ENCODE data around the gene MYO5B.

Gene MYO5B

DNA sequence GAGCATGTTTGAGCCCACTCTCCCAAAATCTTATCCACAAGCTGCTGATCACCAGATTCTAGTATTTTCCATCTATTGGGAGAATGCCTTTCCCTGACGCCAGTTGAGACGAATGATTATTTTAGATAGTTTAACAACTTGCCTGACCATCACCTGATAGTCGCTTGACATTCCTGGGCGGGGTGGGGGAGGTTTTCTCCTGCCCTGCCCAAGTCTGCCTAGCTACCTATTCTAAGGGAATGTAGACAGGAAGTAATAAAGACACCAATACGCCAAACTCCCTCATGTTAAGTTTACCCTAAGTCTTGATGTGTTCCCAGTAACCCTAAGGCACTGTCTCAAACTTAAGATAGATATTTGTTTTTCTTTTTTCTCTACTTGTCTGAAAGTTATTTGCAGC is 377.0 kb downstream of the MYO5B start:
- no peaks in the 10 kb centered on the region for H3K27me3 ChIP-seq (ENCODE audit: low read length)
- no peak overlapping the region for H3K9ac ChIP-seq (ENCODE audit: low read length)
- H4K20me1 ChIP-seq (ENCODE audit: low read depth, low read length) = no peaks in the 10 kb centered on the region
- H3K4me2 ChIP-seq (ENCODE audit: low read depth, low read length, poor library complexity, severe bottlenecking) = no peak overlapping the region
- H3F3A ChIP-seq (ENCODE audit: insufficient read depth) = no peaks in the 10 kb centered on the region
- H3K79me2 ChIP-seq (ENCODE audit: insufficient read depth, low read length) = peaks cover 4% of the 10 kb centered on the region
- H3K36me3 ChIP-seq (ENCODE audit: low read length) = no peaks in the 10 kb centered on the region
- TF ChIP-seq EZH2phosphoT487 (conservative IDR thresholded peaks at IDR 0.05; ENCODE audit: low read length) = no peak
- TF ChIP-seq, protein P1, sequence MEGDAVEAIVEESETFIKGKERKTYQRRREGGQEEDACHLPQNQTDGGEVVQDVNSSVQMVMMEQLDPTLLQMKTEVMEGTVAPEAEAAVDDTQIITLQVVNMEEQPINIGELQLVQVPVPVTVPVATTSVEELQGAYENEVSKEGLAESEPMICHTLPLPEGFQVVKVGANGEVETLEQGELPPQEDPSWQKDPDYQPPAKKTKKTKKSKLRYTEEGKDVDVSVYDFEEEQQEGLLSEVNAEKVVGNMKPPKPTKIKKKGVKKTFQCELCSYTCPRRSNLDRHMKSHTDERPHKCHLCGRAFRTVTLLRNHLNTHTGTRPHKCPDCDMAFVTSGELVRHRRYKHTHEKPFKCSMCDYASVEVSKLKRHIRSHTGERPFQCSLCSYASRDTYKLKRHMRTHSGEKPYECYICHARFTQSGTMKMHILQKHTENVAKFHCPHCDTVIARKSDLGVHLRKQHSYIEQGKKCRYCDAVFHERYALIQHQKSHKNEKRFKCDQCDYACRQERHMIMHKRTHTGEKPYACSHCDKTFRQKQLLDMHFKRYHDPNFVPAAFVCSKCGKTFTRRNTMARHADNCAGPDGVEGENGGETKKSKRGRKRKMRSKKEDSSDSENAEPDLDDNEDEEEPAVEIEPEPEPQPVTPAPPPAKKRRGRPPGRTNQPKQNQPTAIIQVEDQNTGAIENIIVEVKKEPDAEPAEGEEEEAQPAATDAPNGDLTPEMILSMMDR (IDR thresholded peaks at IDR 0.05; ENCODE audit: insufficient read depth, low read length, poor library complexity, severe bottlenecking) = no peak
- H3K27ac ChIP-seq (ENCODE audit: low read depth, low read length) = no peak overlapping the region
- H3K4me3 ChIP-seq (ENCODE audit: insufficient read depth, low read length, poor library complexity, severe bottlenecking) = no peak overlapping the region
- H2AFZ ChIP-seq (ENCODE audit: low read depth, low read length, severe bottlenecking) = no peak overlapping the region
- no peaks in the 10 kb centered on the region for H3K9me3 ChIP-seq (ENCODE audit: insufficient read depth, low read length)
- H3K9me2 ChIP-seq (replicated peaks; ENCODE audit: insufficient read depth, low read length) = no peaks in the 10 kb centered on the region

DNA sequence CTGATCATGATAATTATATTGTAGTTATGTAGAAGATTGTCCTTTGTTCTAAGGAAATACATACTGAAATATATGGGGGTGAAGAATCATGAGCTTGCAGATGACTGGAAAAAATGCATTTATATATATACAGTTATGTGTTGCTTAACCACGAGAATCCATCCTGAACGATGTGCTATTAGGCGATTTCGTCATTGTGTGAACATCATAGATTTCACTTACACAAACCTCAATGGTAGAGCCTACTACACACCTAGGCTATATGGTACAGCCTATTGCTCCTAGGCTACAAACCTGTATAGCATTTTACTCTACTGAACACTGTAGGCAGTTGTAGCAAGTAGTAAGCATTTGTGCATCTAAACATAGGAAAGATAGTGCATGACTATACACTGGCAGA is 379.0 kb downstream of the MYO5B start:
- Histone ChIP-seq H3K4me2 (ENCODE audit: low read depth, low read length, poor library complexity, severe bottlenecking) (no peak overlapping the region), H3K9me3 (ENCODE audit: insufficient read depth, low read length) (no peaks in the 10 kb centered on the region), H3K27ac (ENCODE audit: low read depth, low read length) (no peak overlapping the region), H4K20me1 (ENCODE audit: low read depth, low read length) (no peaks in the 10 kb centered on the region), H2AFZ (ENCODE audit: low read depth, low read length, severe bottlenecking) (no peak overlapping the region), H3K9ac (ENCODE audit: low read length) (no peak overlapping the region), H3K9me2 (replicated peaks; ENCODE audit: insufficient read depth, low read length) (no peaks in the 10 kb centered on the region), H3K4me3 (ENCODE audit: insufficient read depth, low read length, poor library complexity, severe bottlenecking) (no peak overlapping the region), H3F3A (ENCODE audit: insufficient read depth) (peaks cover 5% of the 10 kb centered on the region; the same call in 1 of the 2 replicates), H3K79me2 (ENCODE audit: insufficient read depth, low read length) (peaks cover 24% of the 10 kb centered on the region), H3K27me3 (ENCODE audit: low read length) (no peaks in the 10 kb centered on the region), H3K36me3 (ENCODE audit: low read length) (no peaks in the 10 kb centered on the region)
- TF ChIP-seq, protein P1 (IDR thresholded peaks at IDR 0.05; ENCODE audit: insufficient read depth, low read length, poor library complexity, severe bottlenecking) = no peak
- no peak for TF ChIP-seq EZH2phosphoT487 (conservative IDR thresholded peaks at IDR 0.05; ENCODE audit: low read length)

DNA sequence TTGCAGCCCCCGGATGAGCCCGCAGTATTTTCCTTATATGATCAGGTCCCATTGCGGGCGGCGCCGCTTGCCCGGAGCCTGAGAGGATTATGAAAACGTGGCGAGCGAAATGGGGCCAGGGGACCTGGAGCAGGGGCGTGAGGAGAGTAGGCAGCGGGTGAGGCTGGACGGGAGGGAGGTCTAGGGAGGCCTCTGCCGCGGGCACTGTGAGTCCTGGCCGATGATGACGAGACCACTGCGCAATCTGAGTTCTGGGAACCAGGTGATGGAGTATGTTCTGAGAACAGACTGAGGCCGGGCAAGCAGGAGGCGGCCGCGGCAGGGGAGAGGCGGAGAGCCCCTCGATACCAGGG is 380.8 kb downstream of the MYO5B start:
- Histone ChIP-seq H4K20me1 (ENCODE audit: low read depth, low read length) (no peaks in the 10 kb centered on the region), H3K4me2 (ENCODE audit: low read depth, low read length, poor library complexity, severe bottlenecking) (peak overlapping the region; percentile 83), H3F3A (ENCODE audit: insufficient read depth) (peaks cover 5% of the 10 kb centered on the region; the same call in 1 of the 2 replicates), H3K79me2 (ENCODE audit: insufficient read depth, low read length) (peaks cover 39% of the 10 kb centered on the region), H3K27ac (ENCODE audit: low read depth, low read length) (peak overlapping the region; percentile 89), H3K9me3 (ENCODE audit: insufficient read depth, low read length) (peaks cover 6% of the 10 kb centered on the region; the same call in 1 of the 2 replicates), H2AFZ (ENCODE audit: low read depth, low read length, severe bottlenecking) (peak overlapping the region; percentile 100), H3K27me3 (ENCODE audit: low read length) (no peaks in the 10 kb centered on the region), H3K9me2 (replicated peaks; ENCODE audit: insufficient read depth, low read length) (no peaks in the 10 kb centered on the region), H3K36me3 (ENCODE audit: low read length) (peaks cover 9% of the 10 kb centered on the region; the same call in 1 of the 2 replicates), H3K4me3 (ENCODE audit: insufficient read depth, low read length, poor library complexity, severe bottlenecking) (peak overlapping the region; percentile 72), H3K9ac (ENCODE audit: low read length) (peak overlapping the region; percentile 82)
- no peak for TF ChIP-seq EZH2phosphoT487 (conservative IDR thresholded peaks at IDR 0.05; ENCODE audit: low read length)
- TF ChIP-seq, protein P1 (IDR thresholded peaks at IDR 0.05; ENCODE audit: insufficient read depth, low read length, poor library complexity, severe bottlenecking) = no peak
